NT2/D1 (cell line): ENCODE results near the gene GPR157.
"Not testable (repeated sequence)": the region's sequence is repeated elsewhere in the genome, so short reads cannot be mapped to it uniquely, and the experiment has no call there.

Experiments used
- DNase-seq: peaks from one replicate; pipeline ENCODE4 v3.0.0-alpha.2; 2011; ENCODE audit warnings: low read depth, low spot score
- H3K27me3 ChIP-seq: 2 replicates; pipeline ENCODE4 v1.6.0; 2011; ENCODE audit warnings: mild to moderate bottlenecking; ENCODE audit not compliant: insufficient read length, insufficient read depth
- H3K36me3 ChIP-seq: 2 replicates; pipeline ENCODE4 v1.6.1; 2011; ENCODE audit warnings: mild to moderate bottlenecking, low read length, mixed read lengths; ENCODE audit not compliant: insufficient read depth, insufficient read length
- H3K4me1 ChIP-seq: 2 replicates; pipeline ENCODE4 v1.5.1; 2011; ENCODE audit not compliant: insufficient read depth, insufficient read length
- H3K4me3 ChIP-seq: 2 replicates; pipeline ENCODE4 v1.5.1; 2011; ENCODE audit warnings: low read depth; ENCODE audit not compliant: insufficient read length
- H3K9ac ChIP-seq: 2 replicates; pipeline ENCODE4 v1.6.0; 2011; ENCODE audit warnings: low read depth; ENCODE audit not compliant: insufficient read length
- H3K9me3 ChIP-seq: 2 replicates; pipeline ENCODE4 v1.5.1; 2011; ENCODE audit warnings: mild to moderate bottlenecking, low read length; ENCODE audit not compliant: insufficient read depth
- SUZ12 ChIP-seq: IDR thresholded peaks from 2 replicates; pipeline ENCODE4 v1.6.1; 2011; ENCODE audit not compliant: insufficient read length, insufficient read depth; ENCODE audit errors: extremely low read depth
- YY1 ChIP-seq: IDR thresholded peaks from 2 replicates; pipeline ENCODE4 v1.6.1; 2011; ENCODE audit not compliant: insufficient read length, insufficient read depth
- ZNF274 ChIP-seq: IDR thresholded peaks from 2 replicates; pipeline ENCODE4 v1.6.1; 2011; ENCODE audit warnings: mild to moderate bottlenecking, low read depth, low read length

The GPR157 gene

DNA sequence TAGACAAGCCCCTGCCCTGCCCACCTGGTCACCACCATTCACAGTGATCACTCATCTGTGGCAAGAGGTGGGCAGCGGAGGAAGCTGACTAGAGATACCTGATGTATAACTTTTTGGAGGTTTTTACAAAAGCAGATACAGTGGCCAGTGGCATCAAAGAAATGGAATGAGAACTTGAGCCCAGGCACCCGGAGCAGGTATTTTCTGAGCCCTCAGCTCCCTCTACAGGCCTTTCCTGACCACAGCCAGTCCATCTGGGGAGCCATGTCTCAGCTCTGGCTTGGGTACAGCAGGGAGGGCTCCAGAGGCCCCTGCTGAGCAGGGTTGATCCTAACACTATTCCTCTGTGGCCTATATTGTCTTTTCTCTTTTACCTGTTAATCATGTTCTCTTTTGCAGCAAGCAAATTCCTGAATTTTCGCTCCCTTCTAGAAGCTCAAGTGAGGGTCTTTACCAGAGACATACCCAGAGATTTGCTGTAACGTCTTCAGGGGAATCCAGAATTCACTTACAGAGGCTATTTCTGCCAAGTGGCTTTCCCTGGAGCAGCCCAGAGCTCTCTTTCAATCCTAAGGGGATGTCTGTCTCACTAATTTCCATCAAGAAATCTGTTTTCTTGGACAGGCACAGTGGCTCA is 27.3 kb downstream of the GPR157 start:
- no peaks in the 10 kb centered on the region for H3K27me3 ChIP-seq
- TF ChIP-seq YY1, result no peak
- TF ChIP-seq SUZ12, result no peak
- TF ChIP-seq ZNF274, result no peak
- H3K4me1 ChIP-seq, result peaks cover 3% of the 10 kb centered on the region
- no peaks in the 10 kb centered on the region for H3K36me3 ChIP-seq
- peak; percentile 38 for DNase-seq
- no peak overlapping the region for H3K9ac ChIP-seq
- peaks cover 7% of the 10 kb centered on the region for H3K9me3 ChIP-seq
- H3K4me3 ChIP-seq, result no peak overlapping the region

DNA sequence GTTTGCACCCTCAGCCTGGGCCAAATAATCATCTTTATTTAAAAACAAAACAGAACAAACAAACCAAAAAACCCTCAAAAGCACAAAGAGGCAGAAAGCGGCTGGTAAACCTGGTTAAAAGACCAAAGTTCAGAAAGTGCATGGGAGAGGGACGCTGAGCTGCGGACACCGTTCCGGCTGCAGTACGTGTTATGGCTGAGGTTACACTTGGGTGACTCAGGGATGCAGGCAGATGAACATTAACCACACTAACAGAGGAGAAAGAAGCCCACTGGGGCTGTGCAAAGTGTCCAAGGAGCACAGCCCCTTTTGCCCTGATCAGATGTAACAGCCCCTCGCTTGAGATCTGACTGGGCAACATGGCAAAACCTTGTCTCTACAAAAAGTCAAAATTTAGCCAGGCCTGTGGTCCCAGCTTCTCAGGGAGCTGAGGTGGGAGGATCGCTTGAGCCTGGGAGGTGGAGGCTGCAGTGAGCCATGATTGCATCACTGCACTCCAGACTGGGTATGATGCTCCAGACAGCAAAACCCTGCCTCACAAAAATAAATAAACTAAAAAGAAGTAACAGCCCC is 28.3 kb downstream of the GPR157 start:
- no peak for DNase-seq

DNA sequence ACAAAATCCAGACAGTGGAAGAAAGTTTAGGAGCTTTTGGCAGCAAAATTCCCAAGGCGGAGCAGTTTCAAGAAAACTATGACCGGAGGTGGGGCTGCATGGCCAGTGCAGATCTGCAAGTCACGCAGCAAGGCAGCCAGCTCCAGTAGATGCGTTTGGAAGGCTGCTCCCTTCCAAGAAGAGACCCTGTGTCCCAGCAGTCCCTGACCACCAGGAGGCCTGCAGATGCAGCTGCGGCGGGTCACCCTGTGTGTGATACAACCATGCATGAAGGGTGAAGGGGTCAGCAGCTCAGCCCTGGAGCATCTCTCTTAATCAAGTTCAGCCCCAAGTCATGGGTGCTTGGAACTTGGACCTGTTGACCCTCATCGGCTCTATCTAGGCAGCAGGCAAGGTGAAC is 29.3 kb downstream of the GPR157 start:
- Histone ChIP-seq H3K9ac (no peak overlapping the region), H3K9me3 (peaks cover 28% of the 10 kb centered on the region), H3K4me3 (no peak overlapping the region), H3K36me3 (no peaks in the 10 kb centered on the region), H3K4me1 (peaks cover 3% of the 10 kb centered on the region), H3K27me3 (no peaks in the 10 kb centered on the region)
- no peak for DNase-seq
- no peak for TF ChIP-seq ZNF274
- TF ChIP-seq SUZ12, result no peak
- TF ChIP-seq YY1, result no peak

More for the DNA sequence above, 28.3 kb downstream of the GPR157 start:
- Histone ChIP-seq H3K4me3 (no peak overlapping the region), H3K4me1 (peaks cover 3% of the 10 kb centered on the region), H3K36me3 (no peaks in the 10 kb centered on the region), H3K9ac (no peak overlapping the region), H3K9me3 (peaks cover 18% of the 10 kb centered on the region), H3K27me3 (no peaks in the 10 kb centered on the region)
- no peak for TF ChIP-seq ZNF274
- TF ChIP-seq SUZ12, result no peak
- TF ChIP-seq YY1, result no peak

DNA sequence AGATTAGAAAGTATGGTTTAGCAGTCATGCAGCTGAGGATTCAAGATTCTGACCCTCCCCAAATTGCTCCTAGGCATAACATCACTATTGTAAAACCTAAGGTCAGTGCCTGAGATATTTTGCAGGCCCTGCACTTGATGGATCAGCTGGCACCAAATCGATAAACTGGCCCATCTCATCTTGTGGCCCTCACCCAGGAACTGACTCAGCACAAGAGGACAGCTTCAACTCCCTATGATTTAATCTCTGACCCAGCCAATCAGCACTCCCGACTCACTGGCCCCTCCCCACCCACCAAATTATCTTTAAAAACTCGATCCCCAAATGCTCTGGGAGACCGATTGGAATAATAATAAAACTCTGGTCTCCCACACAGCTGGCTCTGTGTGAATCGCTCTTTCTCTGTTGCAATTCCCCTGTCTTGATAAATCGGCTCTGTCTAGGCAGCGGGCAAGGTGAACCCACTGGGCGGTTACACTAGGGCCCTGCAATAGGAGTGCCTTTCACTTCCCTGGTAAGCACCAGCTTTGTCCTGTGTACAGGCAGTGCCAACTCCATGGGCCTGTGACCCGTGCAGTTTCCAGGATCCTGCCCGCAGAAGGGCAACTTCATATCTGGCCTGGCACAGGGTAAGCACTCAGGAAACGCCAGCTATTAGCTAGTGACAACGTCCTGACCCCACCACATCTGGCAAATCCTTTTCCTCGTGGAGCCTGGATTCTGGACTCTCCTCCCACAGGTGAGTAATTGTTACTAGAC is 30.8 kb downstream of the GPR157 start:
- no peak overlapping the region for H3K4me3 ChIP-seq
- H3K27me3 ChIP-seq, result no peaks in the 10 kb centered on the region
- H3K36me3 ChIP-seq, result no peaks in the 10 kb centered on the region
- no peak overlapping the region for H3K9ac ChIP-seq
- H3K9me3 ChIP-seq, result peaks cover 30% of the 10 kb centered on the region
- TF ChIP-seq YY1, result no peak
- no peak for TF ChIP-seq SUZ12
- no peak for TF ChIP-seq ZNF274
- DNase-seq, result no peak
- H3K4me1 ChIP-seq, result peaks cover 3% of the 10 kb centered on the region

DNA sequence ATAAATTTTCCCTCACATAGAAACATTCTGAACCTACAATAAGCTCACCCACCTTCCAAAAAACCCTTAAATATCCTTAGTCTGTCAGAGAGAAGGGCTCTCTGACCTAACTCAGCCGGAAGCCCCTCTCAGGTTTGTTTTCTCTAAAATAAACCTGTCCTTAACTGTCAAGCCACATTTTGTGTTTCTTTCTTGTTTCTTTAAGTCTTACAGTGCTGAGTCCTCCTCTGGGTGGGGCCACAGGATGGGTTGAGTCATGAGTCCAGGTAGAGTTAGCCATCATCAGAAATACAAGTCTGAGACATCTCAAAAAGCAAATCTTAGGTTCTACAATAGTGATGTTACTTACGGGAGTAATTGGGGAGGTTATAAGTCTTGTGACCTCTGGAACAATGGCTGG is 33.1 kb downstream of the GPR157 start:
- TF ChIP-seq ZNF274, result no peak
- no peak for TF ChIP-seq SUZ12
- no peak for TF ChIP-seq YY1
- Histone ChIP-seq H3K4me1 (peaks cover 3% of the 10 kb centered on the region), H3K9me3 (peaks cover 30% of the 10 kb centered on the region), H3K27me3 (no peaks in the 10 kb centered on the region), H3K36me3 (no peaks in the 10 kb centered on the region), H3K4me3 (no peak overlapping the region), H3K9ac (no peak overlapping the region)
- no peak for DNase-seq

DNA sequence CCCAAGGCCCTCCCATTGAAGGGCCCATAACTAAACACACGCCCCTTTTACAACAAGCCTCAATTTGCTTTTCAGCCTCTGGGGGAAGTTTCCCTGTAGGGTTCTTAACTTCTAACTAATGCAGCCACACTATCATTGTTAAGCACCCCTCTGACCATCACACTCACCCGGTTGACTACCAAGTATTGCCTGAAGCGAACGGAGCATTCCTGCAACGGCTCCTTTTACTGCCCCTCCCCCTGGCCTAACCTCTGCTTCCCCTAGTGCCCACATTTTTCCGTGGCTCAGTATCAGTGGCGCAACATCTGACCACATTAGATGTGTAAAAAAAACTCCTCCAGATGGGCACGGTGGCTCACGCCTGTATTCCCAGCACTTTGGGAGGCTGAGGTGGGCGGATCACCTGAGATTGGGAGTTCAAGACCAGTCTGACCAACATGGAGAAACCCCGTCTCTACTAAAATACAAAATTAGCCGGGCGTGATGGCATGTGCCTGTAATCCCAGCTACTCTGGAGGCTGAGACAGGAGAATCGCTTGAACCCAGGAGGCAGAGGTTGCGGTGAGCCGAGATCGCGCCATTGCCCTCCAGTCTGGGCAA is 34.8 kb downstream of the GPR157 start:
- H3K4me1 ChIP-seq, H3K36me3 ChIP-seq, H3K9ac ChIP-seq, H3K27me3 ChIP-seq, H3K4me3 ChIP-seq, DNase-seq: not testable (repeated sequence)
- peaks cover 41% of the 10 kb centered on the region for H3K9me3 ChIP-seq

DNA sequence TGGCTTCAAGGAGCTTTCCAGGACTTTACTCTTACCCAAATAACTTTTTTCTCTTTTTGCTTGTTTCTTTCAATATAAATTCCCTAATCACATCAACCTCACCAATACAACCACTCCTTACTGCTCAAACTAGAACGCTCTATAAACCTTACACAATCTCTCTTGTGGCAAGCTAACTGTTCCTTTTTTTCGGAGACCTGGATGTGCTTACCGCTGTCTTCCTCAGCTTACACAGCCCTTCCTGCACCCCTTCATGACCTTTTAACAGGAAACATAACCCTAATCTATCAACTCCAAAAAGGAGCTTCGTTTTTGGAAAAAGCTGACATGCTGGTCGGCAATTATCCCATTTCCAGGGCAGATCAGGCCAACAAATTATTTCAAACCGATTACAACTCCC is 35.3 kb downstream of the GPR157 start:
- peaks cover 41% of the 10 kb centered on the region for H3K9me3 ChIP-seq
- no peak for DNase-seq
- H3K27me3 ChIP-seq, result no peaks in the 10 kb centered on the region
- H3K4me3 ChIP-seq, result no peak overlapping the region
- no peak overlapping the region for H3K9ac ChIP-seq
- no peaks in the 10 kb centered on the region for H3K36me3 ChIP-seq
- no peak for TF ChIP-seq YY1
- H3K4me1 ChIP-seq, result no peaks in the 10 kb centered on the region
